Measurements from ENCODE around the gene TRAF3.

GRCh38 chr14:102907980-102908730, 130.9 kb downstream of the TRAF3 start:
- TF ChIP-seq CTCF (IDR thresholded peaks at IDR 0.05; ENCODE audit: insufficient read depth, low read length, poor library complexity, severe bottlenecking) (no peak), EZH2phosphoT487 (conservative IDR thresholded peaks at IDR 0.05; ENCODE audit: low read length) (no peak)
